ENCODE data around the gene PNMA6E.

The PNMA6E gene

GRCh38 chrX:153349952-153350351 is 51.2 kb downstream of the PNMA6E start:
- H3K27ac ChIP-seq (ENCODE audit: low read length): no peak overlapping the region
- H3K4me3 ChIP-seq (ENCODE audit: low read length in 2 of 2): no peak overlapping the region
- H3K4me1 ChIP-seq (ENCODE audit: control insufficient read depth, insufficient read depth, low read length): no peaks in the 10 kb centered on the region
- H3K9me3 ChIP-seq (ENCODE audit: control insufficient read depth in 2 of 2, low read length in 2 of 2): no peaks in the 10 kb centered on the region
- peaks cover 0 to 10% of the 10 kb centered on the region in 2 donors for H3K36me3 ChIP-seq (ENCODE audit: control insufficient read depth in 2 of 2, insufficient read depth in 2 of 2, low read length in 2 of 2)
- H3K9ac ChIP-seq (ENCODE audit: low read length in 2 of 2): no peak overlapping the region
- peaks cover 0 to 4% of the 10 kb centered on the region in 2 donors for H3K27me3 ChIP-seq (ENCODE audit: control insufficient read depth in 1 of 2, insufficient read depth in 2 of 2, low read length in 2 of 2)

- Histone ChIP-seq H3K27me3 (ENCODE audit: control insufficient read depth in 1 of 2, insufficient read depth in 2 of 2, low read length in 2 of 2) (peaks cover 0 to 7% of the 10 kb centered on the region in 2 donors), H3K36me3 (ENCODE audit: control insufficient read depth in 2 of 2, insufficient read depth in 2 of 2, low read length in 2 of 2) (peaks cover 3 to 10% of the 10 kb centered on the region in 2 donors), H3K27ac (ENCODE audit: low read length) (no peak overlapping the region), H3K4me1 (ENCODE audit: control insufficient read depth, insufficient read depth, low read length) (no peaks in the 10 kb centered on the region), H3K4me3 (ENCODE audit: low read length in 2 of 2) (no peak overlapping the region), H3K9ac (ENCODE audit: low read length in 2 of 2) (no peak overlapping the region), H3K9me3 (ENCODE audit: control insufficient read depth in 2 of 2, low read length in 2 of 2) (no peaks in the 10 kb centered on the region)
Observed at GRCh38 chrX:153348421-153348820, 52.7 kb downstream of the PNMA6E start.

DNA sequence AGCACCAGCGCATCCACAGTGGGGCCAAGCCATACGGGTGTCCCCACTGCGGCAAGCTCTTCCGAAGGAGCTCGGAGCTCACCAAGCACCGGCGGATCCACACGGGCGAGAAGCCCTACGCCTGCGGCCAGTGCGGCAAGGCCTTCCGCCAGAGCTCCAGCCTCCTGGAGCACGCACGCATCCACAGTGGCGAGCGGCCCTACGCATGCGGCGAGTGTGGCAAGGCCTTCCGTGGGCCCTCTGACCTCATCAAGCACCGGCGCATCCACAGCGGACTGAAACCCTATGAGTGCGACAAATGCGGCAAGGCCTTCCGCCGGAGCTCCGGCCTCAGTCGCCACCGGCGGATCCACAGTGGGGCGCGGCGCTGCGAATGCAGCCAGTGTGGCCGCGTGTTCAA is 53.6 kb downstream of the PNMA6E start:
- Histone ChIP-seq H3K9ac (ENCODE audit: low read length in 2 of 2) (no peak overlapping the region), H3K9me3 (ENCODE audit: control insufficient read depth in 2 of 2, low read length in 2 of 2) (no peaks in the 10 kb centered on the region), H3K27me3 (ENCODE audit: control insufficient read depth in 1 of 2, insufficient read depth in 2 of 2, low read length in 2 of 2) (peaks cover 0 to 5% of the 10 kb centered on the region in 2 donors), H3K36me3 (ENCODE audit: control insufficient read depth in 2 of 2, insufficient read depth in 2 of 2, low read length in 2 of 2) (peaks cover 3 to 10% of the 10 kb centered on the region in 2 donors), H3K4me1 (ENCODE audit: control insufficient read depth, insufficient read depth, low read length) (no peaks in the 10 kb centered on the region), H3K27ac (ENCODE audit: low read length) (no peak overlapping the region), H3K4me3 (ENCODE audit: low read length in 2 of 2) (no peak overlapping the region)
